Uterus (tissue), 4 donors: Measurements from ENCODE around the gene DOCK3. TPM values are rescaled to one million over a fixed set of nuclear protein-coding genes. Genes with fewer than 3 reads are reported as not detected.
"Not testable (repeated sequence)": the region's sequence is repeated elsewhere in the genome, so short reads cannot be mapped to it uniquely, and the experiment has no call there.

ENCODE experiments used
- DNase-seq, 2 donors: peaks; one replicate each; pipeline ENCODE4 v3.0.0-alpha.2; 2019 to 2020
- H3K27ac ChIP-seq, 2 donors: fragments of 200-600 bp; sonication (generic); 1 replicate in 1 of 2; 2 replicates in 1 of 2; pipeline ENCODE4 v1.5.1; 2016 to 2018
- H3K27me3 ChIP-seq, 2 donors: fragments of 200-600 bp; sonication (generic); one replicate each; pipeline ENCODE4 v1.5.1; 2018 to 2019; ENCODE audit warnings: control low read depth in 1 of 2
- H3K36me3 ChIP-seq, 2 donors: fragments of 200-600 bp; sonication (generic); one replicate each; pipeline ENCODE4 v1.5.1; 2019; ENCODE audit warnings: control low read depth in 1 of 2
- H3K4me1 ChIP-seq, 2 donors: fragments of 200-600 bp; sonication (generic); one replicate each; pipeline ENCODE4 v1.5.1; 2018 to 2019; ENCODE audit warnings: control low read depth in 1 of 2
- H3K4me3 ChIP-seq, 2 donors: fragments of 200-600 bp; sonication (generic); 1 replicate in 1 of 2; 2 replicates in 1 of 2; pipeline ENCODE4 v1.5.1; 2018 to 2019; ENCODE audit warnings: mild to moderate bottlenecking in 1 of 2
- H3K9me3 ChIP-seq, 2 donors: fragments of 200-600 bp; sonication (generic); one replicate each; pipeline ENCODE4 v1.5.1; 2019; ENCODE audit warnings: control low read depth in 1 of 2
- CTCF ChIP-seq, 4 experiments: fragments of 200-600 bp in 2 of 4; fragments of 450-650 bp in 2 of 4; sonication (generic) in 2 of 4; IDR thresholded peaks; one replicate each; pipeline ENCODE4 v1.5.1; 2016 to 2019; ENCODE audit warnings: antibody characterized with exemption in 4 of 4, mild to moderate bottlenecking in 2 of 4, moderate library complexity in 1 of 4
- POLR2A ChIP-seq, 2 donors: fragments of 450-650 bp; IDR thresholded peaks; one replicate each; pipeline ENCODE4 v1.6.1; 2016; ENCODE audit warnings: antibody characterized with exemption in 2 of 2, mild to moderate bottlenecking in 1 of 2, moderate library complexity in 1 of 2
- intact Hi-C: fragments of 100-400 bp; cut with DNase I; formaldehyde crosslinking; loops from one replicate; pipeline ENCODE4 v1.15.1; 2023; ENCODE audit warnings: low total_unique reads
- total RNA-seq, 4 donors: library from RNA; depleted of rRNA in 3 of 4; stranded (reverse); fragments of >200 nt in 3 of 4; gene quantifications; one replicate each; pipeline versions ENCODE4 v1.1.0 to v1.2.4, GENCODE V29; 2014 to 2023
- donor health status: DM: yes; HTN: yes; CAD: no.

The DOCK3 gene
- total RNA-seq, 4 donors from 2014 or later = under 0.01 to 1.6 (median 0.46) TPM

GRCh38 chr3:50759015-50759414 is 84.3 kb downstream of the DOCK3 start:
- H3K27me3 ChIP-seq = no peaks in the 10 kb centered on the region
- H3K4me1 ChIP-seq = no peaks in the 10 kb centered on the region
- no peak for DNase-seq
- no peaks in the 10 kb centered on the region for H3K36me3 ChIP-seq
- H3K27ac ChIP-seq = no peak overlapping the region
- intact Hi-C loops = no loop called here
- no peaks in the 10 kb centered on the region for H3K9me3 ChIP-seq
- no peak overlapping the region for H3K4me3 ChIP-seq
- TF ChIP-seq CTCF (IDR thresholded peaks at IDR 0.05) = no peak
- TF ChIP-seq POLR2A (IDR thresholded peaks at IDR 0.05) = no peak

GRCh38 chr3:50777680-50778079 is 103.0 kb downstream of the DOCK3 start:
- DNase-seq = no peak
- no peaks in the 10 kb centered on the region for H3K9me3 ChIP-seq
- H3K27me3 ChIP-seq = no peaks in the 10 kb centered on the region
- intact Hi-C loops = no loop called here
- no peaks in the 10 kb centered on the region for H3K36me3 ChIP-seq
- TF ChIP-seq CTCF (IDR thresholded peaks at IDR 0.05) (no peak), POLR2A (IDR thresholded peaks at IDR 0.05) (no peak)
- H3K4me1 ChIP-seq = no peaks in the 10 kb centered on the region
- no peak overlapping the region for H3K27ac ChIP-seq
- H3K4me3 ChIP-seq = no peak overlapping the region

- not testable (repeated sequence) for H3K9me3 ChIP-seq, H3K36me3 ChIP-seq, DNase-seq
These were observed 107.0 kb downstream of the DOCK3 start for GRCh38 chr3:50781766-50782165.

GRCh38 chr3:50786631-50787030 is 111.9 kb downstream of the DOCK3 start:
- no peak for TF ChIP-seq POLR2A (IDR thresholded peaks at IDR 0.05)
- no peak for TF ChIP-seq CTCF (IDR thresholded peaks at IDR 0.05)
- Histone ChIP-seq H3K27ac (no peak overlapping the region), H3K4me1 (no peaks in the 10 kb centered on the region), H3K27me3 (no peaks in the 10 kb centered on the region), H3K36me3 (no peaks in the 10 kb centered on the region), H3K9me3 (no peaks in the 10 kb centered on the region), H3K4me3 (no peak overlapping the region)
- no peak for DNase-seq
- intact Hi-C loops = no loop called here

More at GRCh38 chr3:50781766-50782165, 107.0 kb downstream of the DOCK3 start:
- H3K4me3 ChIP-seq, H3K27me3 ChIP-seq, intact Hi-C loops, H3K27ac ChIP-seq, H3K4me1 ChIP-seq: not testable (repeated sequence)

GRCh38 chr3:50790894-50791293 is 116.2 kb downstream of the DOCK3 start:
- H3K36me3 ChIP-seq, intact Hi-C loops, H3K4me1 ChIP-seq, H3K27ac ChIP-seq, H3K9me3 ChIP-seq, DNase-seq, H3K4me3 ChIP-seq, H3K27me3 ChIP-seq: not testable (repeated sequence)

- Histone ChIP-seq H3K9me3 (no peaks in the 10 kb centered on the region), H3K27me3 (no peaks in the 10 kb centered on the region), H3K27ac (no peak overlapping the region), H3K4me1 (no peaks in the 10 kb centered on the region), H3K36me3 (no peaks in the 10 kb centered on the region), H3K4me3 (no peak overlapping the region)
- intact Hi-C loops = no loop called here
- TF ChIP-seq CTCF (IDR thresholded peaks at IDR 0.05) (no peak), POLR2A (IDR thresholded peaks at IDR 0.05) (no peak)
- no peak for DNase-seq
These were observed 117.8 kb downstream of the DOCK3 start for GRCh38 chr3:50792568-50792967.

GRCh38 chr3:50803805-50804204 is 129.1 kb downstream of the DOCK3 start:
- H3K36me3 ChIP-seq, H3K27me3 ChIP-seq, DNase-seq, intact Hi-C loops, H3K27ac ChIP-seq, H3K4me3 ChIP-seq, H3K9me3 ChIP-seq, H3K4me1 ChIP-seq: not testable (repeated sequence)

- H3K27ac ChIP-seq, DNase-seq, H3K36me3 ChIP-seq, H3K27me3 ChIP-seq, H3K9me3 ChIP-seq, intact Hi-C loops, H3K4me1 ChIP-seq, H3K4me3 ChIP-seq: not testable (repeated sequence)
These were observed 129.6 kb downstream of the DOCK3 start for GRCh38 chr3:50804376-50804775.
